Amniotic stem cell (primary cell): Measurements from ENCODE around the gene PFDN5.
"Not testable (repeated sequence)": the region's sequence is repeated elsewhere in the genome, so short reads cannot be mapped to it uniquely, and the experiment has no call there.

ENCODE experiments used
- DNase-seq: peaks from one replicate; lab custom pipeline; 2025; lab: John Stamatoyannopoulos, UW

PFDN5 gene

DNA sequence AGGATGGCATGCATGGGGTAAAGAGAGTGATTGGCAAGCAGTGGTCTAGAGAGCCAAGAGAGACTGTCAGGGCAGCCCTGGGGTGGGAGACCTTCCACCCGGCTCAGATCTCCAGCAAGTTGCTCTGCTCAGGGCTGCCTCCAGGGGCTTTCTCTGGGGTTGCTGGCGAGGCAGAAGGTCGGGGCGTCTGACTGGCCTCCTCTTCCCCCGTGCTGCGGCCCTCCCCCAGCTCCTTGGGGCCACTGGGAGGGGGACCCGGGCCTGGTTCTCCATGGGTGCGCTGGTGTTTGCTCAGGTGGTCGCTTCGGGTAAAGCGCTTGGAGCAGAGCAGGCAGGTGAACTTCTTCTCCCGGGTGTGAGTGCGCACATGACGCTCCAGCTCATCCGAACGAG is 32.7 kb downstream of the PFDN5 start:
- DNase-seq: no peak

DNA sequence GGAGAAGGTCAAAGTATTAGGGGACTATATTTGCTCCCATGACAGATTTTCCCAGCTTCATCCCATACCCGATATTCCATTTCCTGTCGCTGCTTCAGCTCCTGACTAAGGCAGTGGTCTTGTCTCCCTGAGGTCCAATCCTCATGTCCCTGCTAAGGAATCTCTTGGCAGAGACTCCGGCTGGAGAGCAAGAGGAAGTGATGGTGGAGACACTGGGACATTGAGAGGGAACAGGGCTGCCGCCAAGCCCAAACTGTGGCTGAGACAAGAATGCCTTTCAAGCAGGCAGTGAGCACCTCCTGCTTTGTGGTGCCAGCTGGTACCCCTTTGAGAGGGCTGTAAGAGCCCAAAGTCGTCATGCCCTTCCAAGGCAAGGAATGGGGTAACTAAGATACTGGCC is 35.3 kb downstream of the PFDN5 start:
- DNase-seq: no peak

DNA sequence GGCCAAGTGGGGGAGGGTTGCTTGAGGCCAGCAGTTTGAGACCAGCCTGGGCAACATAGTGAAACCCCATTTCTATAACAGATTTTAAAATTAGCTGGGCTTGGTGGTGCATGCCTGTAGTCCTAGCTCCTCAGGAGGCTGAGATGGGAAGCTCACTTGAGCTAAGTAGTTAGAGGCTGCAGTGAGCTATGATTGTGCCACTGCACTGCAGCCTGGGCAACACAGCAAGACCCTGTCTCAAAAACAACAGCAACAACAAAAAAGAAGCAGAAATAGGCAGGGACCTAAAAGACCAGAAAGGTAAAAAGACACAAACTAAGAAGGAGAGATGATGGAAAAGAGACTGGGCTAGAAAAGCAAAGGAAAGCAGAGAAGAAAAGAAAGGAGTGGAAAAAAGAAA is 37.0 kb downstream of the PFDN5 start:
- DNase-seq: not testable (repeated sequence)

DNA sequence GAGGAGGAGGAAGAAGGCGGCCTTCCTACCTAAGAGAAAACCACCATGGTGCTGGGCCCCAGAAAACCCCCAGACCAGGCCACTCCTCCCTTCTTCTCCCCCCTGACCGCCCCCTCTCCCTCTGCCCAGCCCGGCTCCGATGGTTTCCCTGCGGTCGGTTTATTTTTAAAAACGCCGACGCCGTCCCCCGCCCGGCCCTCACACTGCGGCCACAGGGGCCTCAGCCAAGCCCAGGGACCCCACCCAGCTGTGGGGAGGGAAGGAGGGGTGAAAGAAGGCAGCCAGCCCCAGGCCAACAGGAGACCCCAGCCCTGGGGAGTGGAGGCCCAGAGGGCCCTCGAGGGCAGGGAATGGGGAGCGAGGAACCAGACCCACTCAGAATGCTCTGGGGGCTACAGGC is 37.4 kb downstream of the PFDN5 start:
- no peak for DNase-seq

DNA sequence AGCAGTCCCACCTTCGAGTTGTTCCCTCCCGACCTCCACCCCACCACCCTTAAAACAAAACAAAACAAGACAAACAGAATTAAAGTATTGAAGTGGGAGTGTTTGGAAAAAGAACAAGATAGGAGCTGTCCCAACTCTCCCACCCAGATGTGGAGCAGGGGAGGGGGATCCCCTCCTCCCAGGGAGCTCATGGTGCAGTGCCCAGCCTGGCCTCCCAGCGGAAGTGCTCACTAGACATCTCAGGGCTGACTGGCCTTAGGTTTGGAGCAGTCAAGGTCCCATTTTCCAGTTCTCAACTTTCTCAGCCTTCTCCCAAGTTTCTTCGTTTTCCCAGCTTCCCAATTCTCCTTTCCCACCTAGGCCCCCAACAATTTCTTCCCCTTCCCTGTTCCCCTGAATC is 37.9 kb downstream of the PFDN5 start:
- DNase-seq: no peak

DNA sequence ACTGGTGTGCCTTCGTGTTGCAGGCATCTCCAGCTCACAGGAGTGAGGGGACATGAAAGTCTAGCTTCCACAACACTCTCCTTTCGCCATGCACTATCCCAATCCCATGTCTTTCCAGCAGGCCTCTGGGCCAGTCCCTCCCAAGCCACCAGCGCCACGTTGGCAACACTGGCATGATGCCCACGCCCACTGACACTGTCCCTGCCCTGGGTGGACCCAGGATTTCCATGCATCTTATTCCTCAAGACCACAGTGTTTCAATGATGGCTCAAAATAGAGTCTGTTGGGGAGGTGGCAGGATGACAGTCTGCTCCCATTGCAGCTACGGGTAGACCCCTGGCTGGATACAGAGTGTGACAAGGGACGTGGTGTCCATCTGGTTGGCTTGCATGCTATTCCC is 38.5 kb downstream of the PFDN5 start:
- no peak for DNase-seq

DNA sequence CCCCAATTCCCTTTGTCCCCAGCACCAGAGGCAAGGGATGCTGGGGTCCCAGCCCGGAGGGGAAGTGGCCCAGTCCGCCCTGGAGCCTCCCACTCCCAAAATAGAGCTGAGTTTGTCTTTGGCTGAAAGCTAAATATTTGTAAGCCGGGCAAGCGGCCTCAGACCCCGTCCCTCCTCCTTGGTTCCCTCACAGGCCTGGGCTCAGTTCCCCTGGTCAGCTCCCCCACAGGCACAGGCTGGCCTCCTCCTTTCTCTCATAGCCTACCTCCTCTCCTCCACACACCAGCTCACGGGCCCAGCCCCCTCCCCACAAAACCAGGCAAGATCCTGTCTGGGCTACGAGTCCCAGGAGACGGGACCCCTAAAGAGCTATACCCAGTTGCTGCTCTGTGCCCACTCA is 39.5 kb downstream of the PFDN5 start:
- DNase-seq: no peak

DNA sequence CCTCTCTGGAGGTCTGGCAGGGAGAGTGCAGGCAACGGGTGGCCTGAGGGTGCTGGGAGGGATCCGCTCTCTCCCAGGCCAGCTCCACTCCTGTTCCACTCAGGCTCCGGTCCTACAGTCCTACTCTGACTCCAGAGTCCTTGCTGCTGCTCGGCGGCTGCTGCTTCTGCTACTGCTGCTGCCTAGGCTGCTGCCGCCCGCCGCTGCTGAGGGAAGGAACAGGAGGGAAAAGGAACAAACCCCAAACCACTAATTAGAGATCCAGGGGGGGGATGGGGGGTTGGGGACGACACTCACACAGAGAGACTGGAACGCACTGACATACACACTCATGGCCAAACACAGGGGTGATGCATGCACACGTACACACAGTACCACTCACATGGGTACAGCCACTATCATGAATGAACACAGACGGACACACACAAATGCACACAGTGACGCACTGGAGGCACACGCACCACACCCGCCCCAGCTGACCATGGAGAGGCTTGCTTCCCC is 40.9 kb downstream of the PFDN5 start, which contains the start of gene SP7:
Gene SP7 (minus strand): TSS at position 174 of the 501 bp plus-strand sequence. CDS start 708 bp downstream, outside the sequence.
- no peak for DNase-seq

DNA sequence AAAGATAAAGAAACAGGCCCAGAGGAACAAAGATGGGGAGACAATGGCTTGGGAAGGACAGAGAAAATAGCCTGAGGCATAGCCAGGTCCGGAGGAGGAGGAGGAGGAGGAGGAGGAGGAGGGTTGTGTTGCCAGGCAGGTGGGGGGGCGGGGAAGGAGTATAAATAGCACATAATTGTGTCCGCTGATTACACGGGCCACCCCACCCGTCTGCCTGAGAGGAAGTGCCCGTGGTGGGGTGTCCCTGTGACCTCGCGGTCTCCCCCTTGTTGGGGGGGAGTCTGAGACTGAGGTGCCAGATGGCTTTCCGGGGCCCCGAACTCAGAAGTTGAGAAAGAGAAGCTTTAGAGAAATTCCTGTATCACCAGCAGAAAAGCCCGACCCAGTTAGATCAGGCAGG is 42.7 kb downstream of the PFDN5 start:
- DNase-seq: no peak

DNA sequence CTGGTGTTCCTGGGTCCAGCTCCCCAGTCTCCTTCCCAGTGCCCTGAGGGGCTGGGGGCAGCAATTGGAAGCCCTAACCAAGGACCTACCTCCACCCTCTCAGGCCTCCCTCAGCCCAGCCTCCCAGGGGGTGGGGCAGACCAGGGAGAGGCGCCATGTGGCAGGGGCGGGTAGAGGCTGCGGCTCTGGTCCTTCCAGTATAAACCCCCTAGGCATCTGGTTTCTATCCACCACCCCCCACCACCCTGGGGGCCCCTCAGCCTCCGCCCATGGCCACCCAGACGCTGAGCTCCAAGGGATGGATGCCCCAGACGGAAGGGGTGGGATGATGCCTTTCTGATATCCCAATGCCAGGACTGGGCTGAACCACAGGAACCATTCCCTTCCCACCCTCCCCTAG is 43.6 kb downstream of the PFDN5 start:
- DNase-seq: no peak

DNA sequence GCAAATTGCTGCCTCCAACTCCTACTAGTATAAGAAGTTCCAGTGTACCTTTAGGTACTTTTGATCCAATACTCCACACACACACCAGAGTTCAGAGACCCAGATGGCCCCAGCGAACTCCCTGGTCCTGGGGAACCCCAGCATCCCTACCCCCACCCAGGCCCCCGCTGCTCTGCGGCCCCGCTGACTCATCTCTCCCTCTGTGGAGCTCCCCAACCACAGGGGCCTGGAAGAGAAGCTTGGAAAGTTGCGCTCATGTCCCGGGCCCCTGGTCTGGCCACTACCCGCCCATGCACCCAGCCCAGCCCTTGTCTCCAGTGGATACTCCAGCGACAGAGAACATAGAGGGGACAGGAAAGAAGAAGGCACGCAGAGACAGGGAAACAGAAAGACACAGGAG is 45.1 kb downstream of the PFDN5 start:
- DNase-seq: no peak

DNA sequence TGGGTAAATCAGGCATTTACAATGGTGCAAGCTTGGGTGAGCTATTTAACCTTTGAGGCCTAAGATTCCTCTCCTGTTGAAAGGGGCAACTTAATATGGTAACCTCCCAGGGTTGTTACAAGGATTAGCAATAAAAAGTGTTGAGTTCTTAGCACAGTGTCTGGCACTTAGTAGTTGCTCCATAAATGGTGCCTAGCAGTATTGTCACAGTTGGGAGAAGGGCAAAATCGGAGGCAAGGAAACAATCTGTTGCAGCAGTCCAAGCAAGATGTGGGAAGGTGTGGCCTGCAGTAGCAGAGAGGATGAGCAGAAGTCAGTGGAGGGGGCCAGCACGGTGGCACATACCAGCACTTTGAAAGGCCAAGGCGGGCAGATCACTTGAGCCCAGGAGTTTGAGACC is 48.1 kb downstream of the PFDN5 start:
- DNase-seq: no peak

DNA sequence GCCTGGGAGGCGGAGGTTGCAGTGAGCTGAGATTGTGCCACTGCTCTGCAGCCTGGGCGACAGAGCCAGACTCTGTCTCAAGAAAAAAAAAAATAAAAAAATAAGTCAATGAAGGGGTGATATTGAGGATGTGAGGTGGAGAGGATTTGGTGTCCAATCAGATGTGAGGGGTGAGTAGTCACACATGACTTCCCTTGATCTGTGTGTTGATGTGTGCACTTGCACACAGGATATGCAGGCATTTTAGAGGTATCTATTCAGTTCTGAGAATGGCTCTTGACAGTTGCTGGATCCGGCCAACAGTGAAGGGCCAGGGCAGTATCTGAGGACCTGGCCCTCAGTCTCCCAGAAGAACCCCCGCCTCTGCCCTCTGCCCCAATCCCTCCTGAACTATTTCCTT is 48.6 kb downstream of the PFDN5 start:
- DNase-seq: no peak

DNA sequence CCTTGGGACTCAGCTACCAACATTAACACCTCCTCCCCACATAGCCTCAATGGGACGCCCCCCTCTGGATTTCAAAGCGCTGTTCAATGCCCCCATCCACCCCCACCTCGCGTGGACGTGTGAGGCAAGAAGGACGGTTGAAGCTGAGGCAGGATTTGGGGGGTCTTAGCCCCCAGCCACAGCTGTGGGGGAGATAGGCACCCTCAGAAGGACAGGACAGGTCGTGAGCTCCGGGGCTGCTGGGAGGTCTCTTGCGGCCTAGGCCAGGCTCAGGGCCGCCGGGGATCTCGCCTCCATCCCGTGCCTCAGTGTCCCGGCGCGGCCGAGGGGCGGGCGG is 49.1 kb downstream of the PFDN5 start:
- DNase-seq: no peak

DNA sequence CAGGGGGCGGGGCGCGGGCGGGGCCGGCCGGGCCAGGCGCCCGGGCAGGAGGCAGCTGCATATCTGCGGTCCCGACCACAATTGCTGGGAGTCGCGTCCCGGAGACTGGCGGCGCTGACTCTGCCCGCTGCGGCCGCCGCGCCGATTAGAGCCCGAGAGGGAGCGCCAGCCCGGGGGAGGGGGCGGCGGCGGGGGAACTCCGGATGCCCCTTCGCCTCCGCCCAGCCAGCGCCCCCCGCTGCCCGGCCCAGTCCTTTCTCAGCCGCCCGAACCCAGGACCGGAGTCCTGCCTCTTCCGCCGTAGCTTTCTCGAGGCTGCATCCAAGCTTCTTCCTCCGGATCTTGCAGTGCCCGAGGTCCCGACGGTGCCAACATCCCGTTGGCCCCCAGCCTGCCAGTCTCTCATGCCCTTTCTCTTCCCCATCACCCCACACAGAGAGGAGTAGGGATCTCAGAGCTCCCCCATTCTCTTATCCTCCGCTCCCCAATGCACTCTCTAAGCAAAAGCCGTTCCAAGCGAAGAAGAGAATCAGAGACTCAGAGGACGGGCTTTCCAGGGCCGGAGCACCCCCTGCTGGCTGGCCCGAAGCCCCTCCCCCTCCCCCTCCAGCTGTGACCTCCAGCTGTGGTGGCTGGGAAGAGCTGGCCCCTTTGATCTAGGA is 49.6 kb downstream of the PFDN5 start:
- peak; percentile 50 for DNase-seq

DNA sequence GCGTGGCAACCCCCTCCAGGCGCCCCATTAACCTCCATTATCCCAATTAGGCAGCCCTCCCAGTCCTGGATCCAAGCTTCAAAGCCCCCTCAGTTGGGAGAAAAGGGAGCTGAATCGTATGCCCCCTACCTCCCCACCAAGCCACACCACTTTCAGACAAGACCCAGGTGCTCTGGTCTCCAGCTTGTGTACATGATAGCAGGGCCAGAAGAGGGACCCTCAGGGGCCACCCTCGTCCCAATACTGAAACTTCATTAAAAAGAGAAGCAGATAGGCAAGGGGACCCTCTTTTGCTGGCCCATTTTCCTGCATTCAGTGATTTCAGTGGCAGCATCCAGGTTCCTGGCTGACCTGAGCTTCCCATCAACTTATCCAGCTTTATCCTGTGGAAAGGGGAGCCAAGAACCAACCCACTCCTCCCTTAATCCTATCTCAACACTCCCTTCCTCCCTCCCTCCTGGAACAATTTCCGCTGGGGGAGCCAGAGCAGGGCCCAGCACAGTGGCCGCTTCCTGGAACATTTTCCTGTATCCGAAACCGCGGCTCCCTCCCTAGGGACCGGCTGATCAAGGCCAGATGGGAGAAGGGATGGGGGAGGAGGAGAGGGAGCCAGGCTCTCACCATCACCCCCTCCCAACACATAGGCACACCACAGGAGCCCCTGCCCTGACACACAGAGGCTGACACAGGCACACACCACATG is 50.3 kb downstream of the PFDN5 start:
- DNase-seq: no peak

DNA sequence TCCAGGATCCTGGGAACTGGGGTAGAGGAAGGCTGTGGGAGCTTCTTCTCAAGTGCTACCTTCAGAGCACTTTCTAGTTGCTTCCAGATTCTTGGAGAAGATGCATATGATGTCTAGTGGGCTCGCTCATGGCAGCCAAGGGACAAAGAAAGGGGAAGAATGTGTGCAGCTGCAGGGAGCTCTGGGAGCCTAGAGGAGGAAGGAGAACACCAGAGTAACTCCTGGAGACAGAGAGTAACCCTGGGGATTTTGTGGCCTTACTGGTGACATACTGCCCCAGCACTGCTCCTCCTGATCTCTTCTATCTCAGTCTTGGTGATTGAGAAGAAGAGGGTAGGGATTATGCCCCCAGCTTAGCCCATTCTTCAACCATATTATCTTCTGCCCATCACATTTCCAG is 51.1 kb downstream of the PFDN5 start:
- DNase-seq: no peak

DNA sequence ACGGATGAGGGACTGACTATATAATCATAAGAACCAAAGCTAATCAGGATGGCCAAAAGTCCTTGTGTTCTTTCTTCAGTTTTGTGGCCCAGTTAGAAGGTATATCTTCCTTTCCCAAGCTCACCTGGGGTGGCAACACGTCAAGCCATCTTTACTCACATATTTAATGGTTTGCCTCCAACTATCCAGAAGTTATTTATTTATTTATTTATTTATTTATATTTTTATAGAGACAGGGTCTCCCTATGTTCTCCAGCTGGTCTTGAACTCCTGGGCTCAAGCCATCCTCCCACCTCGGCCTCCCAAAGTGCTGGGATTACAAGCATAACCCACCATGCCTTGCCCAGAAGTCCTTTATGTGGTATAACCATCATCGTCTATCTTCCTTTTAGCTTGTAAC is 52.6 kb downstream of the PFDN5 start:
- DNase-seq: no peak
